Natural killer cell (primary cell): ENCODE results near the gene NPLOC4. TPM values are rescaled to one million over a fixed set of nuclear protein-coding genes. Genes with fewer than 3 reads are reported as not detected.

Experiments used
- ATAC-seq, 3 donors: fragments of 150-1000 bp in 2 of 3; fragments of 200-7000 bp in 1 of 3; cut with Tn5 transposase; 1 replicate in 1 of 3; 2 replicates in 2 of 3; pipeline ENCODE4 v1.10.0; 2021; ENCODE audit warnings: mild to moderate bottlenecking in 2 of 3, moderate library complexity in 2 of 3
- DNase-seq, 2 donors: peaks; one replicate each; pipeline versions ENCODE4 v3.0.0 to v3.0.0-alpha.2; 2013 to 2021; ENCODE audit warnings: mixed read lengths in 1 of 2
- H3K27ac ChIP-seq: one replicate; pipeline ENCODE4 v1.5.1; 2013; ENCODE audit warnings: mild to moderate bottlenecking, low read length
- H3K27me3 ChIP-seq: one replicate; pipeline ENCODE4 v1.6.1; 2013; ENCODE audit warnings: low read length; ENCODE audit not compliant: control insufficient read depth, insufficient read depth
- H3K36me3 ChIP-seq: one replicate; pipeline ENCODE4 v1.6.1; 2013; ENCODE audit warnings: low read length; ENCODE audit not compliant: control insufficient read depth, insufficient read depth
- H3K4me1 ChIP-seq: one replicate; pipeline ENCODE4 v1.6.1; 2013; ENCODE audit warnings: low read length; ENCODE audit not compliant: control insufficient read depth, insufficient read depth
- H3K4me3 ChIP-seq: one replicate; pipeline ENCODE4 v1.5.1; 2013; ENCODE audit warnings: low read length
- H3K9me3 ChIP-seq: one replicate; pipeline ENCODE4 v1.6.1; 2013; ENCODE audit warnings: low read length; ENCODE audit not compliant: control insufficient read depth, insufficient read depth
- H3K27ac Mint-ChIP-seq, 2 donors: one replicate each; pipeline ENCODE4 v1.8.0; 2022; ENCODE audit warnings: mild to moderate bottlenecking in 2 of 2, mixed read lengths in 2 of 2, moderate library complexity in 1 of 2
- H3K27me3 Mint-ChIP-seq, 2 donors: one replicate each; pipeline ENCODE4 v1.8.0; 2022; ENCODE audit warnings: low read depth in 2 of 2, mixed read lengths in 2 of 2
- H3K36me3 Mint-ChIP-seq: one replicate; pipeline ENCODE4 v1.8.0; 2022; ENCODE audit warnings: mixed read lengths
- H3K4me1 Mint-ChIP-seq, 2 donors: one replicate each; pipeline ENCODE4 v1.8.0; 2022; ENCODE audit warnings: mixed read lengths in 2 of 2
- H3K4me3 Mint-ChIP-seq: one replicate; pipeline ENCODE4 v1.8.0; 2022; ENCODE audit warnings: mild to moderate bottlenecking, moderate library complexity, mixed read lengths
- H3K9me3 Mint-ChIP-seq, 2 donors: one replicate each; pipeline ENCODE4 v1.8.0; 2022; ENCODE audit warnings: mixed read lengths in 2 of 2
- WGBS: methylation state at CpG from one replicate; pipeline ENCODE4 v1.1.7; 2013; ENCODE audit warnings: missing lambda C conversion rate; ENCODE audit not compliant: insufficient coverage; 5-methylcytosine and 5-hydroxymethylcytosine counted together
- intact Hi-C: fragments of 100-400 bp; cut with micrococcal nuclease; formaldehyde crosslinking; loops from one replicate; pipeline ENCODE4 v1.14.2; 2022
- total RNA-seq, 4 donors: library from RNA; stranded (reverse); fragments of 120-200 nt in 1 of 4; gene quantifications; one replicate each; pipeline versions ENCODE4 v1.2.3 to v1.2.4, GENCODE V29; 2013 to 2022
- TF ChIP-seq, protein P1 (sequence below): fragments of 200-600 bp; IDR thresholded peaks from one replicate; pipeline ENCODE4 v1.8.0; 2022; ENCODE audit warnings: antibody characterized with exemption

Gene NPLOC4
- total RNA-seq, 3 donors from 2014 or later (not counting 1 experiment from before 2014, with no cell fraction given), result 96.2 to 117 (median 99.1) TPM

DNA sequence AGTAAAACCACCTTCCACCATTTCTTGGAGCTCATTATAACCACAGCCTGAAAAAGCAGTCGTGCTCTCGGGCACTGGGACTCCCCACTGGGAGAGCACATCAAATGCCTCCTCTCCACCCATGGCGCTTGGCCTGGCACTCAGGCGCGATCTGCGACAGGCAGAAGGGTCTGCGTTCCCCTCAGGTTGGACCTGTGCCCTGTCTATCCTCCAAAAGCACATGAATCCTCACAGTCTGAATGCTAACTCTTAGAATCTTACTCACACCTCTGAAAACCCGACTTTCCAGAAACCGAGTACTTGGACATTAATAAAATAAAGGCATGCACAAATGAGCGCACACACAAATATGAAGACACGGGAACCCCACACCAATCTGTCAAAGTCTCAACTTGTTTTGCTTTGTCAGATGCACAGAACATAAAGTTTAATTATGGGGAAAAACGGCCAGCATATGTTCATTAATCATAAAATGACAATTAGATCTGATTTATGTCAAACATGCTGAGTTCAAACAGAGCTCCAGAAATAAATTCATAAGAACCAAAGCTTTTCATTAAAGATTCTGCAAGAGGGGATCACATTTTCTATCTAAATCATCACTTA lies 64.2 kb downstream of the NPLOC4 start:
- DNase-seq, result no peak
- Mint-ChIP-seq H3K4me3 (no peak overlapping the region), H3K36me3 (no peaks in the 10 kb centered on the region), H3K9me3 (no peaks in the 10 kb centered on the region), H3K4me1 (peaks cover 3 to 12% of the 10 kb centered on the region in 2 donors), H3K27ac (no peak overlapping the region), H3K27me3 (no peaks in the 10 kb centered on the region)
- H3K9me3 ChIP-seq, result no peaks in the 10 kb centered on the region
- TF ChIP-seq, protein P1, sequence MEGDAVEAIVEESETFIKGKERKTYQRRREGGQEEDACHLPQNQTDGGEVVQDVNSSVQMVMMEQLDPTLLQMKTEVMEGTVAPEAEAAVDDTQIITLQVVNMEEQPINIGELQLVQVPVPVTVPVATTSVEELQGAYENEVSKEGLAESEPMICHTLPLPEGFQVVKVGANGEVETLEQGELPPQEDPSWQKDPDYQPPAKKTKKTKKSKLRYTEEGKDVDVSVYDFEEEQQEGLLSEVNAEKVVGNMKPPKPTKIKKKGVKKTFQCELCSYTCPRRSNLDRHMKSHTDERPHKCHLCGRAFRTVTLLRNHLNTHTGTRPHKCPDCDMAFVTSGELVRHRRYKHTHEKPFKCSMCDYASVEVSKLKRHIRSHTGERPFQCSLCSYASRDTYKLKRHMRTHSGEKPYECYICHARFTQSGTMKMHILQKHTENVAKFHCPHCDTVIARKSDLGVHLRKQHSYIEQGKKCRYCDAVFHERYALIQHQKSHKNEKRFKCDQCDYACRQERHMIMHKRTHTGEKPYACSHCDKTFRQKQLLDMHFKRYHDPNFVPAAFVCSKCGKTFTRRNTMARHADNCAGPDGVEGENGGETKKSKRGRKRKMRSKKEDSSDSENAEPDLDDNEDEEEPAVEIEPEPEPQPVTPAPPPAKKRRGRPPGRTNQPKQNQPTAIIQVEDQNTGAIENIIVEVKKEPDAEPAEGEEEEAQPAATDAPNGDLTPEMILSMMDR, result no peak
- no peak overlapping the region for H3K27ac ChIP-seq
- ATAC-seq, result no peak
- H3K36me3 ChIP-seq, result peaks cover 51% of the 10 kb centered on the region
- H3K4me1 ChIP-seq, result no peaks in the 10 kb centered on the region
- intact Hi-C loops, result no loop called here
- H3K27me3 ChIP-seq, result no peaks in the 10 kb centered on the region
- no peak overlapping the region for H3K4me3 ChIP-seq
- WGBS, result 96% methylated on average over 12 of the region's 12 CpGs

DNA sequence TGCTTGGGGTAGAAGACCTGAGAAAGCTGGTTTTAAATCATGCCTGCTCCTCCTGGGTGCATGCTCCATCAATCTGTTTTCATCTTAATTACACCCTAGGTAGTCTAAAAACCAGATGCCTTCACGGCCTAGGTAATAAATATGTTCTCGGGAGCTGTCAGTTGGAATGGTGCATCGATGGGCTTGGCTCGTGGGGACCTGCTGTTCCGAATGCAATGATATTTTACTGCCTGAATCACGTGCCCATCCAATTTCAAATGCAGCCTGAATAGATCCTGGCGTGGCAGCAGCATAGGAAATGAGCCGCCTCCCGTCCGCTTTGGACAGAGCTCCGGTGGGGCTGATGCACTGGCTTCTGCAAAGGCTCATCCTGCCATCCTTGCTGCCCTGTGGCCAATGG lies 65.9 kb downstream of the NPLOC4 start:
- Mint-ChIP-seq H3K27me3 (no peaks in the 10 kb centered on the region), H3K4me1 (peaks cover 0 to 5% of the 10 kb centered on the region in 2 donors), H3K9me3 (no peaks in the 10 kb centered on the region), H3K27ac (no peak overlapping the region), H3K36me3 (no peaks in the 10 kb centered on the region), H3K4me3 (no peak overlapping the region)
- ATAC-seq (no peak), DNase-seq (no peak)
- TF ChIP-seq, protein P1, result no peak
- Histone ChIP-seq H3K36me3 (peaks cover 67% of the 10 kb centered on the region), H3K27me3 (no peaks in the 10 kb centered on the region), H3K4me3 (no peak overlapping the region), H3K9me3 (no peaks in the 10 kb centered on the region), H3K4me1 (no peaks in the 10 kb centered on the region), H3K27ac (no peak overlapping the region)
- WGBS, result 93% methylated on average over 11 of the region's 11 CpGs
- intact Hi-C loops, result no loop called here

DNA sequence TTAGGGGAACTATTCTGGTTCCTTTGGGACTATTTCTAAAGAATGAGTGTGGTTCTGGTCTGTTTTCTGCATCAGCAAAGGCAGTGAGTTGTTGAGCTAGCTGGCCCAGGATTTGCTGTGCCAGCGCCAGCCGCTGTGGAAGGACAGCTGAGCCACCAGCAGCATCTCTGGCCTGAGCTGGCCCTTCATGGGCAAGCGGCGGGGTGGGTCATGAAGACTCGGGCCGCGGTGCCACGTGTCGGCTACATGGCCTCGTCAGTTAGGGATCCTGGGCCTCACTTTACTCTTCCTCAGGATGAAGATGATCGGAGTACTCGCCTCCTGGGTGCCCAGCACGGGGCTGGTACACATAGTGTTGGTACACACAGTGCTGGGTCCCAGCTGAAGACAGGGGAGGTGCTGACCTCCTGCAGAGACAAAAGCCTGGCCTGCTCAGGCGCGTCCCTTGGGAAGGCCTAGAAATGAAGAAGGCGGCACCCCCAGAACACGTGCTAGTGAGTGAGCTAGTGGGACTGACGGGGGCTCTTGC lies 66.9 kb downstream of the NPLOC4 start:
- TF ChIP-seq, protein P1, result no peak

DNA sequence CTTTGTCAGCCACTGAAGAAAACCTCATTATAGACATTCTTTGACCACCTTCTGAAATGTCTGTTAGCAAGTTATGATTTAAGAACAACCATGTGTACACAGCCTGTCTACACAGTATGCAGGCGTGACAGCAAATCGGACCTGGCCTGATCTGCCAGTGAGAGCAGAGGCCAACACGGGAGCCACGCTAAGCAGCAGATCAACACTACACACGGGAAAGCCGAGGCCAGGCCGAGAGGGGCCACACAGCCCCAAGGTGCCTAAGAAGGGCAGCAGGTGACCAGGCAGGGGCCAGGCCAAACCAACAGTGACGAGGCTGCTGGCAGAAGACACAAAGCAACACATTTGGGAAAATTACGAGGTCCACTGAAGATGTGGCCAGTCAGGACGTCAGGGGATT lies 68.5 kb downstream of the NPLOC4 start:
- TF ChIP-seq, protein P1, result no peak
- 95% methylated on average over 10 of the region's 10 CpGs for WGBS

More for the DNA sequence above, 66.9 kb downstream of the NPLOC4 start:
- DNase-seq, result no peak
- Histone ChIP-seq H3K27me3 (no peaks in the 10 kb centered on the region), H3K9me3 (no peaks in the 10 kb centered on the region), H3K4me3 (no peak overlapping the region), H3K27ac (no peak overlapping the region), H3K4me1 (no peaks in the 10 kb centered on the region), H3K36me3 (peaks cover 71% of the 10 kb centered on the region)
- no peaks in the 10 kb centered on the region for H3K36me3 Mint-ChIP-seq
- no peaks in the 10 kb centered on the region for H3K9me3 Mint-ChIP-seq
- ATAC-seq, result no peak
- H3K27me3 Mint-ChIP-seq, result no peaks in the 10 kb centered on the region
- intact Hi-C loops, result no loop called here
- H3K27ac Mint-ChIP-seq, result no peak overlapping the region
- H3K4me3 Mint-ChIP-seq, result no peak overlapping the region
- WGBS, result 98% methylated on average over 18 of the region's 18 CpGs
- H3K4me1 Mint-ChIP-seq, result peaks cover 0 to 5% of the 10 kb centered on the region in 2 donors

More for the DNA sequence above, 68.5 kb downstream of the NPLOC4 start:
- H3K4me3 ChIP-seq, result no peak overlapping the region
- Mint-ChIP-seq H3K27me3 (no peaks in the 10 kb centered on the region), H3K4me1 (no peaks in the 10 kb centered on the region), H3K4me3 (no peak overlapping the region), H3K27ac (no peak overlapping the region), H3K36me3 (no peaks in the 10 kb centered on the region), H3K9me3 (no peaks in the 10 kb centered on the region)
- H3K27ac ChIP-seq, result no peak overlapping the region
- intact Hi-C loops, result no loop called here
- no peaks in the 10 kb centered on the region for H3K4me1 ChIP-seq
- no peaks in the 10 kb centered on the region for H3K27me3 ChIP-seq
- DNase-seq, result no peak
- H3K9me3 ChIP-seq, result no peaks in the 10 kb centered on the region
- no peak for ATAC-seq
- peaks cover 79% of the 10 kb centered on the region for H3K36me3 ChIP-seq
